Stimulated activated CD8-positive, alpha-beta memory T cell treated with anti-CD3 and anti-CD28 coated beads, Interleukin-4, amount 100 ng/mL, for 1 hour (primary cell): ENCODE data around the gene OTULINL.
A peak's percentile ranks its signal among the peaks of the same experiment; 100 is the strongest.
"Not testable (repeated sequence)": the region's sequence is repeated elsewhere in the genome, so short reads cannot be mapped to it uniquely, and the experiment has no call there.

Source experiments
- DNase-seq, 2 donors: peaks; one replicate each; pipeline ENCODE4 v3.0.0-alpha.2; 2020; ENCODE audit warnings: low read depth in 2 of 2, low spot score in 1 of 2

The OTULINL gene

GRCh38 chr5:14581106-14581890, at the start of gene OTULINL:
TSS of gene OTULINL (plus strand) at chr5:14581792. CDS start at chr5:14581895, 103 bp downstream.
- peak; percentile 68 to 78 for DNase-seq

DNA sequence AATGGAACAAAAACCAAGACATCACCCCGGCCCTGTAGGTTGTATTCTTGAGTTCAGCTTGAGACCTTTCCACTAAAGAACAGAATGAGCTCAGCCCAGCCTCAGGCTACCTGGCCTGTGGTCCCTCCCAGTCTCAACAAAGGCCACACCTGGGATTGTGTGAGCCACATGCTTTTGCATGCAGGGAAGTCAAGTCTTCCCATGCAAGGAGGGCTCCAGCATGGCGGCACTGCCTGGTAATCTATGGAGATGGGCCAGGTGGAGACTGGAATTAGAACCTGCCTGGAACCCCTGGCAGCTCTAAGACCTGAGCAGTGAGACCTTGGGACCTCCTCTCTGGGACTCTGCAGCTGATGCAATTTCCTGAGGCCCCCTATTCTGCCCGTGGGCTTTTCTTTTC, 49.4 kb upstream of the OTULINL start:
- no peak for DNase-seq

GRCh38 chr5:14534773-14535172, 46.8 kb upstream of the OTULINL start:
- no peak for DNase-seq

DNA sequence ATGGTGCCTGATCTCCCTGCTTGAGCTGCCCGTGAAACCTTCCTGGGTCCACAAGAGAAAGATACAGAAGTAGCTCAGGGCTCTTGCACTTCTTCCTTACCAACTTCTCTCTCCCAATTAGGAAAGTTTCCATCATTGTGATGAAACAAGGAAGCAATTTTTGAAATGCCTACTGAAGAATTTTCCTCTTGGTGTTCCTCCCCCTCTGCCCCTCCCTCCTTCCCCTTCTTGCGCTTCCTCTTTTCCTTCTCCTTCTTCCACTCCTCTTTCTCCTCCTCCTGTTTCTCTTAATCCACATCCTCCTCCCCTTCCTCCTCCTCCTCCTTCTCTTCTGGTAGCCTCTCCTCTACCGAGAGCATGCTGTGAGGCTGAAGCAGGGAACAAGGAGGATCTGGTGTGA, 36.3 kb upstream of the OTULINL start:
- DNase-seq: no peak

- no peak for DNase-seq
Observed at GRCh38 chr5:14545862-14546261, 35.7 kb upstream of the OTULINL start.

DNA sequence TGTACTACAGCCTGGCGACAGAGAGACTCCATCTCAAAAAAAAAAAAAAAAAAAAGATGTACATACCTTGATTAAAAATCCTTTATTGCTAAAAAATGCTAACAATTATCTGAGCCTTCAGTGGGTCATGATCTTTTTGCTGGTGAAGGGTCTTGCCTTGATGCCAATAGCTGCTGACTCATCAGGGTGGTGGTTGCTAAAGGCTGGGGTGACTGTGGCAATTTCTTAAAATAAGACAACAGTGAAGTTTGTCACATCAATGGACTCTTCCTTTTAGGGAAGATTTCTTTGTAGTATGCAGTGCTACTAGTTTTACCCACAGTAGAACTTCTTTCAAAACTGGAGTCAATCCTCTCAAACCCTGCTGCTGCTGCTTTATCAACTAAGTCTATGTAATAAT, 33.9 kb upstream of the OTULINL start:
- DNase-seq: no peak

- no peak for DNase-seq
Observed at GRCh38 chr5:14551211-14551610, 30.4 kb upstream of the OTULINL start.

DNA sequence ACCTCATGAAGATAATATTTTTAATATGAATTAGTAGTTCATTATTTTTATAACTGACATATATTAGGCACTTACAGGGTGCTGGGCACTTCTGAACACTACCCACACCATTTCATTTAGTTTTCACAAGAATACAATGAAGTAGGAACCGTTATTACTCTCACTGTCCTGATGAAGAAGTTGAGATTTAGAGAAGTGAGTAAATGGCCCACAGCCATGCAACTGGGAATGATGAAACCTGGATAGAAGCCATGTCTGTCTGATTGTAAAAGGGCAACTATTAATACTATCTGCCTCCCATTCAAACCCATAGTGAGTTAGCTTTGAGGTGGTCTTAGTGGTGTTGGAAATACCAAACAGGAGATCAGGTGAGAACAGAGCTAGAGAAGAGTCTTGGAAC, 29.6 kb upstream of the OTULINL start:
- DNase-seq: no peak

GRCh38 chr5:14554288-14554687, 27.3 kb upstream of the OTULINL start:
- not testable (repeated sequence) for DNase-seq

DNA sequence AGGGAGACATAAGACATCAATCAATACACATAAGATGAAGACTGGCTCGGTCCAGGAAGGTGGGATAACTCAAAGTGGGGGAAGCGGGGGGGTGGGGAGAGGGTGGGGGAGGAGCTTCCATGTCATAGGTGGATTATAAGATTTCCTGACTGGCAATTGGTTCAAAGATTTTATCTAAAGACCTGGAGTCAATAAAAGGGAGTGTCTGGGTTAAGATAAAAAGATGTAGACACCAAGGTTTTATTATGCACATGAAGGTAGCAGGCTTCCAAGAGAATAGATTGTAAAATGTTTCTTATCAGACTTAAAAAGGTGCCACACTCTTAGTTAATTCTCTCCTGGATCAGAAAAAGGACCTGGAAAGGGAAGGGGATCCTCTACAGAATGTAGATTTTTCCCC, 25.6 kb upstream of the OTULINL start:
- DNase-seq: no peak

DNA sequence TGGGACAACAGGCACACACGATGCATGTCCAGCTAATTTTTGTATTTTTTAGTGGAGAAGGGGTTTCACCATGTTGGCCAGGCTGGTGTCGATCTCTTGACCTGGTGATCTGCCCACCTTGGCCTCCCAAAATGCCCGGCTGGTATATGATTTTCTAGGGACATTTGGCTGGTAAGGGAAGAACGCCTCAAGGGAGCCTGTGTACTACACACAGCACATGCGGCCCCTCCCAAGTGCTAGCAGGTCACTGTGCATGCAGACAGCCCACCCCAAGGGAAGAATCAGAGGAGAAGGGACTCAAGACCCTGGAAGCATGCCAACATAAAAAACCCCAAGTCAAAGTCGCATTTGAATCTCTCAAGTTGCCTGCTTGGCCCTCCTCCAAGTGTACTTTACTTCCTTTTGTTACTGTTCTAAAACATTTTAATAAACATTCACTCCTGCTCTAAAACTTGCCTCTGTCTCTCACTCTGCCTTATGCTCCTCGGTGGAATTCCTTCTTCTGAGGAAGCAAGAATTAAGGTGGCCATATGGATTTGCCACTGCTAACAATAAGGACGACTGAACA, 24.3 kb upstream of the OTULINL start:
- no peak for DNase-seq

DNA sequence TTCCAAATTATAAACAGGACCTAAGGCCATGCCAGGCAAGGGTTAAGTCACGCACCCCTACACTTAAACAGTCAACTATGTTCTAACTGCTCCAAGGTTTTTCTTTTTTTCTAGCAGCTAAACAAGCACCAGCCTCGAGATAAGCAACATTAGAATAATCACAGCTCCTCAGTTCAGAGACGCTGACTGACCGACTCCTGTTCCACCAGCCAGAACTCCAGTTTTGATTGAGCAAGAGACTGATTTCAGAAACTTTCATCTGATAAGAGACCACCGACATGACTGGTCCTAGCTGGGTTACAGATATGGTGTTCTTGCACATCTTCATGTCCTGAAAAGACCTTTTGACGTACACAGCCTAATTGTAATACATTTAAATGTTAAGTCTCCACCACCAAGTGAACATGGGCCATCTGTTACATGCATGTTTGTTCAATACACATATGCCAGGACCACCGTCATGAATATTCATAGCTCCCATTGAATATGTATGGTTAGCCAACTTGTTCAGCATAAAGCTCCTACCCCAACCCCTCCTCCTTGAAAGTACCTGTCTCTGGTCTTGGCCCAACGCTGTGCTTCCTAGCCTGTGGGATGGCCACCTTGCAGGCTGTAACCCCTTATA, 23.7 kb upstream of the OTULINL start:
- no peak for DNase-seq

GRCh38 chr5:14560091-14560595, 21.4 kb upstream of the OTULINL start:
- DNase-seq: no peak

DNA sequence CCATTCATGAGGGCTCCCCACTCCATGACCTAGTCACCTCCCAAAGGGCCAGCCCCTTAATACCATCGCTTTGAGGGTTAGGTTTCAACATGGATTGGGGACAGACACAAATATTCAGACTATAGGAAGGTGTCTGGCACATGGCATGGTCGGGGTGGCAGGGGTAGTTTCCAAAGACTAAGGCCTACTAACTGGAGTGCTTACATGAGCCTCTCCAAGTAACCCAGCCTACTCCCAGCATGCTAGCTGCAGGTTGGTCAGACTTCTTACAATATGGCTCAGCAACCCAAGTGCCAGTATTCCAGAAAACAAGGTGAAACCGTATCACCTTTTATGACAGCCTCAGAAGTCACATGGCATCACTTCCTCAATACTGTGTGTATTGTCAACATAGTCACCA, 19.9 kb upstream of the OTULINL start:
- no peak for DNase-seq

- no peak for DNase-seq
Observed at GRCh38 chr5:14568333-14568732, 13.3 kb upstream of the OTULINL start.

DNA sequence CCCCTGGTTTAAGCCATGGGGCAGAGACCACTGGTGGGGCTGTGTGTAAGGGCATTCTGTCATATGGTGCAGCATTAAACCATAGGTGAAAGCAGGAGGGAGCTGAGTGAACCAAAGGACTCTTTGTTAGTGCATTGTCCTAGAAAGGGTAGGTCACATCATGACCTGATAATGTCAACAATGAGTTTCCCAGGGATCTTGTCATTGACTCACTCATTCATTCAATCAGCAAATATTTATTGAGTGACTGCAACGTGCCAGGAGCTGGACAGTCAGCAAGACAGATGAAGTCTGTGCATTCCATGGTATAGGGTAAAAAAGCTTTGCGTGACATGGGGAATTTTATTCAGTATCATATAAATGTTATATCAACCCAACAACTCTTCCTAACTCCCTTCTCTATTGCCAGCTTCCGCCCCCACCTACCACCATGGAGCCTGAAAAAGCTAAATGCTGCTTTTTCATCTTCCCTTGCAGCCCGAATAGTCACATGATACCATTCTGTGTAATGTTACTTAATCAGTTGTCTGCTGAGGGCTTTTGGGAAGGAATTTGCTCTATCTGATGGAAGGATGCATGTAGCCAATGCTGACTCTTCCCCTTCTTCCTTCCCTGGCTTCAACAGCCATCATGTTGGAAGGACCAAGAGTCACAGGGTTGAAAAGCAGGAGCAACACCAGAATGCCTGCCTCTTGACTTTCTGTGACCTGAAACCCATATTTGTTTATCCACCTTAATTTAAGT, 11.5 kb upstream of the OTULINL start:
- DNase-seq: no peak

DNA sequence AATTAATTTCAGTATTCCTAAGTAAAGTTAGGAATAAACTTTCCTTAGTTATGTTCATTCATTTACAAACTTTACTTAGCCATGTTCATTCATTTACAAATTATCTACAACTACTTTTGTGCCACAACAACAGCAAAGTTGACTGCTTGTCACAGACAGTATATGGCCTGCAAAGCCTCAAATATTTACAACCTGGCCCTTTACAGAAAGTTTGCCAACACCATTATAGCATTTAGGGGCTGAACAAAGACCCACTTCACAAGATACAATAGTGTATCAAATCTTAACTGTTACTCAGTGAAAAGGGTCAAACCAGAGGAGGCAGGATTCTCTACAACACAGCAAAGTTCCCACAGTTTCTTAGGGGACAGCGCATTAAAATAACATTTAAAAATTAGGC, 9.7 kb upstream of the OTULINL start:
- DNase-seq: no peak

DNA sequence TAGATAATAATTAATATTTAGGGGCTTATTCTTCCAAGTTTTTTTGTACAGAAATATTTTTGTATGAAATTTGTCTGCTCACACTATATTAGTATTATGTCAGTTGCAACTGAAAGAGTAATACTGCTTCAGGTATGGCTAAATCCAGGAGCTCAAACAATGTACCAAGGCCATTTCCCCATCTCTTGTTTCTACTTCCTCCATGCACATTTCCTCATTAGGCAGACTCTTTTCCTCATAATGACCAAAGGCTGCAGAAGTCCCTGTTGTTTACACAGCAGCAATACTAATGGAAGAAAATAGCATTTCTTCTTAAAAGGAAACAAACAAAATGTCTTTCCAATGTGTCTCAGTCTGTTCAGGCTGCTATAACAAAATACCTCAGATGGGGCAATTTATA, 9.2 kb upstream of the OTULINL start:
- DNase-seq: no peak

DNA sequence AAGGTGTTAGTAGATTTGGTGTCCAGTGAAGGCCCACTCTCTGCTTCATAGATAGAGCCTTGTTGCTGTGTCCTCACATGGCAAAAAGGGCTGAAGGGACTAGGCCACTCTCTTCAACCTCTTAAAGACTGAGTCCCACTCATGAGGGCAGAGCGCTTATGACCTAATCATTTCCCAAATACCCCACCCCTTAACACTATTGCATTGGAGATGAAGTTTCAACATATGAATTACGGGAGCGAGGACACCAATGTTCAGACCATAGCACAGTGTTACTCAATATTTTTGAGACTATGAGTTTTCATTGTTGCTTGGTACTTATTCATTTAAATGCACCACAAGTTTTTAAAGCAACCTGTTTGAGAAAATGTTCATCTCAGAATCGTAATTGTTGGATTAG, 8.8 kb upstream of the OTULINL start:
- DNase-seq: no peak

DNA sequence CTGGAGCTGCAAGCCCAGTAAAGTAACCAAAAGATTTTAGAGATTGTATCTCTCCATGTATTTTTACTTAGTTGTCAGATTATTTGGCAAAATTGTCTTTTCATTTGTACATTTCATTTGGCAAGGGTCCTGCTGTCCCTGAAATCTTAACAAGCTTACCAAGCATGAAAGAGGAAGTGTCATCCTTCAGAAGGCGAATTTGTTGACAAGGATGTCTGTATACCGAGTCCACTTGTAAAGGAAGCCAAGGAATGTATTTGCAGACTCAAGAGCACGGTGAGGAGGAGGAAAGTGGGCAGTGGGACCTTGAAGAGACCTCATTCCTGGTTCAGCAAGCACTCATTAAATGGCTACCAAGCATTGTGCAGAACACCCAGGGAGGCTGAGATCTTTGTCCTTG, 7.5 kb upstream of the OTULINL start:
- no peak for DNase-seq

- DNase-seq: no peak
Observed at GRCh38 chr5:14574891-14575508, 6.6 kb upstream of the OTULINL start.
